Hepatocyte (in vitro differentiated cells): ENCODE data around the gene MPST. TPM values are rescaled to one million over a fixed set of nuclear protein-coding genes. Genes with fewer than 3 reads are reported as not detected.

ENCODE experiments used
- DNase-seq: peaks from one replicate; pipeline ENCODE4 v3.0.0-alpha.2; 2016; ENCODE audit warnings: low spot score
- H2AFZ ChIP-seq: fragments of 200-600 bp; sonication (generic); 2 replicates; pipeline ENCODE4 v1.6.0; 2016; ENCODE audit warnings: antibody characterized with exemption, mild to moderate bottlenecking
- H3K27ac ChIP-seq: fragments of 200-600 bp; sonication (generic); 2 replicates; pipeline ENCODE4 v1.5.1; 2016; ENCODE audit warnings: mild to moderate bottlenecking
- H3K27me3 ChIP-seq: fragments of 200-600 bp; sonication (generic); 2 replicates; pipeline ENCODE4 v1.6.1; 2016
- H3K36me3 ChIP-seq: fragments of 200-600 bp; sonication (generic); replicated peaks from 2 replicates; pipeline ENCODE4 v1.5.1; 2016; ENCODE audit warnings: low read depth; ENCODE audit not compliant: insufficient read depth
- H3K4me1 ChIP-seq: fragments of 200-600 bp; sonication (generic); 2 replicates; pipeline ENCODE4 v1.5.1; 2016; ENCODE audit warnings: mild to moderate bottlenecking, moderate library complexity; ENCODE audit not compliant: insufficient read depth
- H3K4me2 ChIP-seq: fragments of 200-600 bp; sonication (generic); 2 replicates; pipeline ENCODE4 v1.6.0; 2016
- H3K4me3 ChIP-seq: fragments of 200-600 bp; sonication (generic); 2 replicates; pipeline ENCODE4 v1.5.1; 2016; ENCODE audit warnings: mild to moderate bottlenecking
- H3K79me2 ChIP-seq: fragments of 200-600 bp; sonication (generic); 2 replicates; pipeline ENCODE4 v1.6.0; 2017; ENCODE audit warnings: mild to moderate bottlenecking
- H3K9me2 ChIP-seq: fragments of 200-600 bp; sonication (generic); replicated peaks from 2 replicates; pipeline ENCODE4 v1.6.0; 2017; ENCODE audit warnings: mild to moderate bottlenecking; ENCODE audit not compliant: insufficient read depth
- H3K9me3 ChIP-seq: fragments of 200-600 bp; sonication (generic); 2 replicates; pipeline ENCODE4 v1.5.1; 2016; ENCODE audit warnings: low read depth, mild to moderate bottlenecking
- H4K20me1 ChIP-seq: fragments of 200-600 bp; sonication (generic); 2 replicates; pipeline ENCODE4 v1.6.0; 2016; ENCODE audit warnings: mild to moderate bottlenecking; ENCODE audit not compliant: insufficient read depth, poor library complexity, severe bottlenecking
- CTCF ChIP-seq: fragments of 200-600 bp; sonication (generic); IDR thresholded peaks from 2 replicates; pipeline ENCODE4 v1.5.1; 2016; ENCODE audit warnings: antibody characterized with exemption, mild to moderate bottlenecking; ENCODE audit not compliant: poor library complexity
- EZH2 ChIP-seq: fragments of 200-600 bp; sonication (generic); IDR thresholded peaks from 2 replicates; pipeline ENCODE4 v1.6.1; 2016; ENCODE audit warnings: antibody characterized with exemption, mild to moderate bottlenecking, borderline replicate concordance
- EZH2phosphoT487 ChIP-seq: fragments of 200-600 bp; sonication (generic); IDR thresholded peaks from one replicate; pipeline ENCODE4 v1.6.1; 2018; ENCODE audit warnings: antibody characterized with exemption, mild to moderate bottlenecking, low read depth, moderate library complexity; ENCODE audit not compliant: unreplicated experiment, severe bottlenecking
- WGBS: methylation state at CpG from one replicate; pipeline ENCODE4 v1.1.6; 2016; ENCODE audit warnings: low lambda C conversion rate; ENCODE audit errors: missing lambda C conversion rate; 5-methylcytosine and 5-hydroxymethylcytosine counted together
- polyA plus RNA-seq: library from polyadenylated mRNA; unstranded; fragments of >200 nt; fragmentation: Nextera tagmentation; extraction: Ambion mirVana; gene quantifications from 2 replicates; pipeline ENCODE4 v1.2.1, GENCODE V29; 2016
- total RNA-seq: library from RNA; depleted of rRNA; stranded (reverse); fragments of >200 nt; gene quantifications from 2 replicates; pipeline ENCODE4 v1.2.3, GENCODE V29; 2014

Gene MPST
- total and polyA plus RNA-seq, 2 experiments from 2014 or later, result 136 to 193 TPM

- Histone ChIP-seq H3K4me2 (peak overlapping the region; percentile 54), H2AFZ (no peak overlapping the region), H3K9me2 (no peaks in the 10 kb centered on the region), H4K20me1 (no peaks in the 10 kb centered on the region), H3K27me3 (no peaks in the 10 kb centered on the region), H3K9me3 (no peaks in the 10 kb centered on the region), H3K79me2 (no peaks in the 10 kb centered on the region), H3K4me3 (no peak overlapping the region), H3K4me1 (peaks cover 4% of the 10 kb centered on the region), H3K36me3 (no peaks in the 10 kb centered on the region), H3K27ac (peak overlapping the region; percentile 84)
- WGBS, result 54% methylated on average over 17 of the region's 17 CpGs
- peak; percentile 86 for DNase-seq
- TF ChIP-seq CTCF (peak; percentile 63), EZH2 (no peak), EZH2phosphoT487 (no peak)
These were observed 24.4 kb downstream of the MPST start for GRCh38 chr22:37043828-37044538.

GRCh38 chr22:37044634-37045625 lies 25.4 kb downstream of the MPST start:
- Histone ChIP-seq H4K20me1 (no peaks in the 10 kb centered on the region), H3K27me3 (no peaks in the 10 kb centered on the region), H3K4me3 (no peak overlapping the region), H3K9me2 (no peaks in the 10 kb centered on the region), H3K79me2 (no peaks in the 10 kb centered on the region), H3K9me3 (no peaks in the 10 kb centered on the region), H3K27ac (no peak overlapping the region), H2AFZ (no peak overlapping the region), H3K36me3 (no peaks in the 10 kb centered on the region), H3K4me1 (peaks cover 4% of the 10 kb centered on the region), H3K4me2 (no peak overlapping the region)
- no peak for TF ChIP-seq CTCF
- TF ChIP-seq EZH2, result no peak
- no peak for TF ChIP-seq EZH2phosphoT487
- DNase-seq, result no peak
- 81% methylated on average over 9 of the region's 9 CpGs for WGBS

- Histone ChIP-seq H3K36me3 (no peaks in the 10 kb centered on the region), H3K4me1 (peaks cover 4% of the 10 kb centered on the region), H3K4me3 (no peak overlapping the region), H2AFZ (no peak overlapping the region), H3K27me3 (no peaks in the 10 kb centered on the region), H3K9me3 (no peaks in the 10 kb centered on the region), H3K27ac (no peak overlapping the region), H4K20me1 (no peaks in the 10 kb centered on the region), H3K79me2 (no peaks in the 10 kb centered on the region), H3K4me2 (no peak overlapping the region), H3K9me2 (no peaks in the 10 kb centered on the region)
- no peak for TF ChIP-seq EZH2
- TF ChIP-seq EZH2phosphoT487, result no peak
- peak; percentile 48 for TF ChIP-seq CTCF
- 30% methylated on average over 4 of the region's 4 CpGs for WGBS
- peak; percentile 47 for DNase-seq
These were observed 26.4 kb downstream of the MPST start for GRCh38 chr22:37045958-37046357.
